ENCODE data around the gene APOF. TPM values are rescaled to one million over a fixed set of nuclear protein-coding genes. Genes with fewer than 3 reads are reported as not detected.
"Not testable (repeated sequence)": the region's sequence is repeated elsewhere in the genome, so short reads cannot be mapped to it uniquely, and the experiment has no call there.

The APOF gene
- total RNA-seq, 4 donors from 2014 or later, result 0.27 TPM; not detected in 3

- ATAC-seq (no peak), DNase-seq (no peak)
- Histone ChIP-seq H3K36me3 (peaks cover 3 to 94% of the 10 kb centered on the region in 2 donors), H3K4me3 (no peak overlapping the region), H3K27me3 (no peaks in the 10 kb centered on the region), H3K27ac (no peak overlapping the region), H3K9me3 (no peaks in the 10 kb centered on the region), H3K4me1 (no peaks in the 10 kb centered on the region)
- TF ChIP-seq CTCF (IDR thresholded peaks at IDR 0.05 in 4 of 5, conservative IDR thresholded peaks at IDR 0.05 in 1 of 5) (no peak), POLR2A (IDR thresholded peaks at IDR 0.05) (no peak)
- in situ Hi-C loops (cut with MboI; ENCODE audit: low sequenced_read_pairs in 4 of 4) (loop anchor here in 1 of 4 donors (10.0 kb wide), 1 partner anchor 113 kb away; the partner anchor contains the start of gene SPRYD4), intact Hi-C loops (cut with DNase I; ENCODE audit: low total_unique reads) (no loop called here)
These were observed 11.3 kb downstream of the APOF start for GRCh38 chr12:56351325-56351724.

- DNase-seq (no peak), ATAC-seq (no peak)
- Histone ChIP-seq H3K4me1 (no peaks in the 10 kb centered on the region), H3K36me3 (peaks cover 3 to 94% of the 10 kb centered on the region in 2 donors), H3K4me3 (no peak overlapping the region), H3K27me3 (no peaks in the 10 kb centered on the region), H3K9me3 (no peaks in the 10 kb centered on the region), H3K27ac (no peak overlapping the region)
- TF ChIP-seq POLR2A (IDR thresholded peaks at IDR 0.05), result no peak
- TF ChIP-seq CTCF (IDR thresholded peaks at IDR 0.05 in 4 of 5, conservative IDR thresholded peaks at IDR 0.05 in 1 of 5), result no peak
- in situ Hi-C loops (cut with MboI; ENCODE audit: low sequenced_read_pairs in 4 of 4), result loop anchor here in 1 of 4 donors (10.0 kb wide), 1 partner anchor 114 kb away; the partner anchor contains the start of gene SPRYD4
- intact Hi-C loops (cut with DNase I; ENCODE audit: low total_unique reads), result no loop called here
These were observed 12.0 kb downstream of the APOF start for GRCh38 chr12:56350662-56351061.

- Histone ChIP-seq H3K27ac (no peak overlapping the region), H3K9me3 (no peaks in the 10 kb centered on the region), H3K36me3 (peaks cover 3 to 87% of the 10 kb centered on the region in 2 donors), H3K4me1 (no peaks in the 10 kb centered on the region), H3K4me3 (no peak overlapping the region), H3K27me3 (no peaks in the 10 kb centered on the region)
- ATAC-seq (no peak), DNase-seq (no peak)
- intact Hi-C loops (cut with DNase I; ENCODE audit: low total_unique reads), result no loop called here
- TF ChIP-seq POLR2A (IDR thresholded peaks at IDR 0.05) (no peak), CTCF (IDR thresholded peaks at IDR 0.05 in 4 of 5, conservative IDR thresholded peaks at IDR 0.05 in 1 of 5) (no peak)
- in situ Hi-C loops (cut with MboI; ENCODE audit: low sequenced_read_pairs in 4 of 4), result no loop called here
These were observed 13.9 kb downstream of the APOF start for GRCh38 chr12:56348776-56349175.

- H3K9me3 ChIP-seq; H3K27me3 ChIP-seq; H3K4me1 ChIP-seq; DNase-seq; H3K4me3 ChIP-seq; in situ Hi-C loops (cut with MboI; ENCODE audit: low sequenced_read_pairs in 4 of 4); ATAC-seq; intact Hi-C loops (cut with DNase I; ENCODE audit: low total_unique reads); H3K27ac ChIP-seq: not testable (repeated sequence)
- H3K36me3 ChIP-seq, result peaks cover 3 to 90% of the 10 kb centered on the region in 2 donors
These were observed 15.4 kb downstream of the APOF start for GRCh38 chr12:56347255-56347654.

GRCh38 chr12:56346675-56347074 lies 16.0 kb downstream of the APOF start:
- no peaks in the 10 kb centered on the region for H3K4me1 ChIP-seq
- no peaks in the 10 kb centered on the region for H3K27me3 ChIP-seq
- H3K9me3 ChIP-seq, result no peaks in the 10 kb centered on the region
- intact Hi-C loops (cut with DNase I; ENCODE audit: low total_unique reads) (no loop called here), in situ Hi-C loops (cut with MboI; ENCODE audit: low sequenced_read_pairs in 4 of 4) (no loop called here)
- H3K4me3 ChIP-seq, result no peak overlapping the region
- DNase-seq (no peak), ATAC-seq (peak in 1 of 2 donors; percentile 55)
- no peak for TF ChIP-seq CTCF (IDR thresholded peaks at IDR 0.05 in 4 of 5, conservative IDR thresholded peaks at IDR 0.05 in 1 of 5)
- TF ChIP-seq POLR2A (IDR thresholded peaks at IDR 0.05), result no peak
- no peak overlapping the region for H3K27ac ChIP-seq
- peaks cover 3 to 85% of the 10 kb centered on the region in 2 donors for H3K36me3 ChIP-seq

GRCh38 chr12:56342290-56342689 lies 20.4 kb downstream of the APOF start:
- in situ Hi-C loops (cut with MboI; ENCODE audit: low sequenced_read_pairs in 4 of 4); H3K4me3 ChIP-seq; ATAC-seq; intact Hi-C loops (cut with DNase I; ENCODE audit: low total_unique reads); H3K4me1 ChIP-seq; H3K9me3 ChIP-seq; H3K27me3 ChIP-seq; DNase-seq; H3K27ac ChIP-seq: not testable (repeated sequence)
- H3K36me3 ChIP-seq, result peaks cover 0 to 43% of the 10 kb centered on the region in 2 donors

Measured in gastrocnemius medialis (tissue), 4 donors.